Amniotic stem cell (primary cell): ENCODE results near the gene MAP4K4.
A peak's percentile ranks its signal among the peaks of the same experiment; 100 is the strongest.

Experiments
- DNase-seq: peaks from one replicate; lab custom pipeline; 2025; lab: John Stamatoyannopoulos, UW

MAP4K4 gene

GRCh38 chr2:101870444-101870843 is 172.9 kb downstream of the MAP4K4 start:
- no peak for DNase-seq

GRCh38 chr2:101871480-101871879 is 174.0 kb downstream of the MAP4K4 start:
- DNase-seq: no peak

GRCh38 chr2:101872480-101872879 is 175.0 kb downstream of the MAP4K4 start:
- no peak for DNase-seq

- DNase-seq: no peak
These were observed 176.0 kb downstream of the MAP4K4 start for GRCh38 chr2:101873543-101873942.

- DNase-seq: no peak
These were observed 176.6 kb downstream of the MAP4K4 start for GRCh38 chr2:101874069-101874468.

GRCh38 chr2:101879466-101879865 is 182.0 kb downstream of the MAP4K4 start:
- DNase-seq: no peak

GRCh38 chr2:101881131-101881530 is 183.6 kb downstream of the MAP4K4 start:
- DNase-seq: no peak

- no peak for DNase-seq
These were observed 185.3 kb downstream of the MAP4K4 start for GRCh38 chr2:101882769-101883307.

GRCh38 chr2:101883860-101884259 is 186.4 kb downstream of the MAP4K4 start:
- peak; percentile 51 for DNase-seq

- DNase-seq: no peak
These were observed 186.9 kb downstream of the MAP4K4 start for GRCh38 chr2:101884423-101884822.

GRCh38 chr2:101887328-101887727 is 189.8 kb downstream of the MAP4K4 start:
- no peak for DNase-seq

GRCh38 chr2:101889460-101890098 is 192.1 kb downstream of the MAP4K4 start:
- no peak for DNase-seq

GRCh38 chr2:101892377-101892776 is 194.9 kb downstream of the MAP4K4 start:
- no peak for DNase-seq

GRCh38 chr2:101893681-101894381 is 196.3 kb downstream of the MAP4K4 start:
- no peak for DNase-seq

GRCh38 chr2:101895039-101895438 is 197.5 kb downstream of the MAP4K4 start:
- no peak for DNase-seq

- no peak for DNase-seq
These were observed 198.4 kb downstream of the MAP4K4 start for GRCh38 chr2:101895819-101896322.

GRCh38 chr2:101897301-101897700 is 199.8 kb downstream of the MAP4K4 start:
- DNase-seq: no peak

- no peak for DNase-seq
These were observed 201.8 kb downstream of the MAP4K4 start for GRCh38 chr2:101899265-101899664.

GRCh38 chr2:101899871-101900270 is 202.4 kb downstream of the MAP4K4 start:
- no peak for DNase-seq

- no peak for DNase-seq
These were observed 202.9 kb downstream of the MAP4K4 start for GRCh38 chr2:101900375-101900774.

- no peak for DNase-seq
These were observed 203.7 kb downstream of the MAP4K4 start for GRCh38 chr2:101901241-101901640.

GRCh38 chr2:101902169-101902568 is 204.7 kb downstream of the MAP4K4 start:
- no peak for DNase-seq

GRCh38 chr2:101904916-101905315 is 207.4 kb downstream of the MAP4K4 start:
- DNase-seq: no peak
